Mucosa of rectum (tissue), 2 donors: ENCODE measurements around the gene SCUBE2.

ENCODE experiments used
- H3K27ac ChIP-seq, 2 donors: one replicate each; pipeline ENCODE4 v1.7.0; 2013; ENCODE audit warnings: inconsistent platforms in 2 of 2, low read depth in 2 of 2, low read length in 2 of 2
- H3K27me3 ChIP-seq, 2 donors: one replicate each; pipeline ENCODE4 v1.7.0; 2013; ENCODE audit warnings: low read length in 2 of 2; ENCODE audit not compliant: control insufficient read depth in 2 of 2, insufficient read depth in 2 of 2
- H3K36me3 ChIP-seq, 2 donors: one replicate each; pipeline ENCODE4 v1.7.0; 2013; ENCODE audit warnings: low read length in 2 of 2; ENCODE audit not compliant: control insufficient read depth in 2 of 2, insufficient read depth in 2 of 2
- H3K4me1 ChIP-seq, 2 donors: one replicate each; pipeline ENCODE4 v1.7.0; 2013; ENCODE audit warnings: low read length in 2 of 2, mild to moderate bottlenecking in 1 of 2; ENCODE audit not compliant: control insufficient read depth in 2 of 2, insufficient read depth in 2 of 2
- H3K4me3 ChIP-seq, 2 donors: one replicate each; pipeline ENCODE4 v1.7.0; 2013; ENCODE audit warnings: low read length in 2 of 2
- H3K9ac ChIP-seq, 2 donors: one replicate each; pipeline ENCODE4 v1.7.0; 2013; ENCODE audit warnings: low read length in 2 of 2, low read depth in 1 of 2, mild to moderate bottlenecking in 1 of 2
- H3K9me3 ChIP-seq, 2 donors: one replicate each; pipeline ENCODE4 v1.7.0; 2013; ENCODE audit warnings: low read length in 2 of 2; ENCODE audit not compliant: control insufficient read depth in 2 of 2
- donor health status: healthy.
- donor health status: Normal muscosa, but diverticular disease.

The SCUBE2 gene

GRCh38 chr11:9074338-9075029, 16.9 kb downstream of the SCUBE2 start:
- Histone ChIP-seq H3K4me1 (peaks cover 0 to 12% of the 10 kb centered on the region in 2 donors), H3K36me3 (no peaks in the 10 kb centered on the region), H3K9me3 (no peaks in the 10 kb centered on the region), H3K9ac (no peak overlapping the region), H3K27ac (no peak overlapping the region), H3K4me3 (no peak overlapping the region), H3K27me3 (no peaks in the 10 kb centered on the region)

DNA sequence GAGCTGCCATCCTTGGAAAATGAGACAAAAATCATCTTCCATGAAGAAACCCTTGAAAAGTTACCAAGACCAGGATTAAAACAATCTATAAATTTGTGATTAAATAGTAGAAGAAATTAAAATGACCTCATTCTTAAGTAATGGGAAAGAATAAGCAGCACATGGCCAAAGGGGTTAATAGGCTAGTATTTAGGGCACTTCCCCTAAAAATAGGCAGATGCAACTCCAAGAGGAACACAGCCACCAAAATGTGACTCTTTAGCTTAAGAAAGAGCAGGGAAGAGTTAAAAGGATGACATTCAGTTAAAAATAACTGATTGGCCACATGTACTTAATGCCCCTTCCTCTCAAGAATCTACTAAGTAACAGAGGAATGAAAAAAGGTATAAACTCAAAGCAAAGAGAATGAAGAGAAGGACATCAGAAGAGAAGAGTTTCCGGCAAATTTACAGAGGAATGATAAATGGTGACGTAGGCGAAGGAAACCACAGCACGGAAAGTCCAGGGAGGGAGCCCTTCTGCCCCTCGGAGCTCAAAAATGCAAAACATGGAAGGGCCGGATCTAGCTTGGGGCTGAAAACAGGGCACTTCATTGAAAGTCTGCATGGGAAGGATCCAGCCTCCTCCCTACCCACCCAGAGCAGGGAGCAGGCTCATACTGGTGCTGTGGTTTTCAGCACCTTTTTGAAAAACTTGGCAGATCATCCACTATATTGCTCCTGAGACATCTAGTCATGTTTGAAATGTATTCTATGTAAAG, 17.8 kb downstream of the SCUBE2 start:
- Histone ChIP-seq H3K4me3 (no peak overlapping the region), H3K4me1 (peaks cover 0 to 12% of the 10 kb centered on the region in 2 donors), H3K27ac (no peak overlapping the region), H3K9me3 (no peaks in the 10 kb centered on the region), H3K27me3 (no peaks in the 10 kb centered on the region), H3K9ac (no peak overlapping the region), H3K36me3 (no peaks in the 10 kb centered on the region)

GRCh38 chr11:9072626-9073176, 18.7 kb downstream of the SCUBE2 start:
- Histone ChIP-seq H3K9ac (no peak overlapping the region), H3K4me3 (no peak overlapping the region), H3K27ac (no peak overlapping the region), H3K9me3 (no peaks in the 10 kb centered on the region), H3K36me3 (no peaks in the 10 kb centered on the region), H3K27me3 (no peaks in the 10 kb centered on the region), H3K4me1 (peaks cover 0 to 12% of the 10 kb centered on the region in 2 donors)

DNA sequence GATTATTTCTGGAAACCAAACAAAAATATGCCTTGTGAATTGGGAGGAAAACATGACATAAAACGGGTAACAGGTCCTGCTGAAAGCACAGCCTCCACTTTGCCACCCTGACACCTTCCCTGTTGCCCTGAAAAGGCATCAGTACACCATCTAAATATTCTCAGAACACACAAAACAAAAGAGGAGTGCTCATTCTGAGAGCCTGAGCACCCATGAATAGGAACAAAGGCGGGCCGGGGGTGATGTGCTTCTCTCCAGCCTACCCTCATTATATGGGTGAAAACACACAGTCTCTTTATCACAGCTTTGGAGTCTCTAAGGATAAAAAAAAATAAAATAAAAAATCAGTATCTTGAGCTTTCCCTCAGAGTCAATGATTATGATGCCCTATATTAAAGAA, 19.7 kb downstream of the SCUBE2 start:
- Histone ChIP-seq H3K4me1 (peaks cover 0 to 12% of the 10 kb centered on the region in 2 donors), H3K36me3 (no peaks in the 10 kb centered on the region), H3K27ac (peak overlapping the region in 1 of 2 donors; percentile 31), H3K27me3 (no peaks in the 10 kb centered on the region), H3K9ac (no peak overlapping the region), H3K4me3 (no peak overlapping the region), H3K9me3 (no peaks in the 10 kb centered on the region)

GRCh38 chr11:9070749-9071491, 20.5 kb downstream of the SCUBE2 start:
- H3K27ac ChIP-seq = peak overlapping the region in 1 of 2 donors; percentile 31
- H3K4me3 ChIP-seq = no peak overlapping the region
- H3K27me3 ChIP-seq = no peaks in the 10 kb centered on the region
- no peak overlapping the region for H3K9ac ChIP-seq
- H3K36me3 ChIP-seq = no peaks in the 10 kb centered on the region
- peaks cover 0 to 12% of the 10 kb centered on the region in 2 donors for H3K4me1 ChIP-seq
- no peaks in the 10 kb centered on the region for H3K9me3 ChIP-seq

GRCh38 chr11:9069862-9070470, 21.4 kb downstream of the SCUBE2 start:
- H3K36me3 ChIP-seq = no peaks in the 10 kb centered on the region
- no peaks in the 10 kb centered on the region for H3K27me3 ChIP-seq
- no peaks in the 10 kb centered on the region for H3K9me3 ChIP-seq
- peaks cover 0 to 12% of the 10 kb centered on the region in 2 donors for H3K4me1 ChIP-seq
- H3K9ac ChIP-seq = no peak overlapping the region
- no peak overlapping the region for H3K27ac ChIP-seq
- no peak overlapping the region for H3K4me3 ChIP-seq

- Histone ChIP-seq H3K9me3 (no peaks in the 10 kb centered on the region), H3K9ac (no peak overlapping the region), H3K4me1 (peaks cover 0 to 12% of the 10 kb centered on the region in 2 donors), H3K27me3 (no peaks in the 10 kb centered on the region), H3K36me3 (no peaks in the 10 kb centered on the region), H3K4me3 (no peak overlapping the region), H3K27ac (no peak overlapping the region)
Measured at GRCh38 chr11:9069256-9069655, 22.1 kb downstream of the SCUBE2 start.

GRCh38 chr11:9066433-9066925, 24.9 kb downstream of the SCUBE2 start:
- H3K4me3 ChIP-seq = no peak overlapping the region
- no peak overlapping the region for H3K9ac ChIP-seq
- H3K27me3 ChIP-seq = no peaks in the 10 kb centered on the region

DNA sequence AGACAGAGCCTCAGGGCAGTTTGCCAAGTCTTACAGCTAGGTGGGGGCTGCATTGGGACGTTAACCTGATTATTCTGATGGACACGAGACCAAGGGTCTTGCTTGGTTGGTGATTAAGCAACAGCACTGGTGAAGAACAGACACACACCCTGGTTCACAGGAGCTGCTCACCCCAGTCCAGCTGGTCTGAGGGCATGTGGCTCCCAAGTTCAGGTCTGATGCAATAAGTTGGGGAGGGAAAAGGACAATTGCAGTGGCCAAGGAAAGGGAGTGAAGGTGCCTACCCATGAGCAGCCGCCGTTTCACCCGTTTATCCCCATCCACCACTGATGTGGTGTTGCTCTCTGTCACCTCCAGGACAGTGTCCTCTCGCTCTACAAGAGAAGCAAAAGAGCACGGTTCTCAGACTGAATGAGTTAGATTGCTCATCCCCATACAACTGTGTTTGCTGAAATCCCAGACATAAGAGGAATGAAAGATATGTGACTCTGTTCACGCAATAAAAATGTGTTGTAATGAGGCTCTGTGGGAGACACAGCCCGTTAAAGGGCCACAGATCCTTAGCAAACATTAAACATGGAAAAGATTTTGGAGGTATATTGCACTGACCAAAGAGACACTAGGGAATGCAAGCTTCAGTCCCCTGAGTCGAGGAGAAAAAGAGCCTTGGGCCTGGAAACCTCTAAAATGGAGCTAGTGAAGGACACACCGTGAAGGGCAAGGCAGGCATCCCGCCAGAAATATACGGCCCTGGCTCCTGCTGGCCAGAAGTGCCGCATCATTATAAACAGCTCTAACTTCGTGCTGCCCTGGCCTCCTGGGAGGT, 25.6 kb downstream of the SCUBE2 start:
- no peaks in the 10 kb centered on the region for H3K9me3 ChIP-seq
- peaks cover 0 to 2% of the 10 kb centered on the region in 2 donors for H3K4me1 ChIP-seq
- H3K36me3 ChIP-seq = no peaks in the 10 kb centered on the region
- H3K27ac ChIP-seq = no peak overlapping the region
- no peak overlapping the region for H3K9ac ChIP-seq
- H3K4me3 ChIP-seq = no peak overlapping the region
- no peaks in the 10 kb centered on the region for H3K27me3 ChIP-seq

More at GRCh38 chr11:9066433-9066925, 24.9 kb downstream of the SCUBE2 start:
- Histone ChIP-seq H3K27ac (no peak overlapping the region), H3K4me1 (peaks cover 0 to 8% of the 10 kb centered on the region in 2 donors), H3K9me3 (no peaks in the 10 kb centered on the region), H3K36me3 (no peaks in the 10 kb centered on the region)
